AG04450 (cell line): ENCODE measurements around the gene PRR20C. TPM values are rescaled to one million over a fixed set of nuclear protein-coding genes. Genes with fewer than 3 reads are reported as not detected.
"Not testable (repeated sequence)": the region's sequence is repeated elsewhere in the genome, so short reads cannot be mapped to it uniquely, and the experiment has no call there.

ENCODE experiments used
- CTCF ChIA-PET: fragments of 300-600, 350-600 bp; formaldehyde crosslinking; extraction: SDS; loops from one replicate; lab custom pipeline; 2022; ENCODE audit warnings: antibody characterized with exemption, inconsistent platforms; lab: Charles Lee
- POLR2A ChIA-PET: fragments of 350-600 bp; formaldehyde crosslinking; extraction: SDS; loops from one replicate; lab custom pipeline; 2021; ENCODE audit warnings: antibody characterized with exemption, inconsistent platforms; lab: Yijun Ruan, JAX
- DNase-seq: peaks from one replicate; pipeline ENCODE4 v3.0.0-alpha.2; 2011; ENCODE audit warnings: low read depth, low spot score
- H3K27ac ChIP-seq: one replicate; pipeline ENCODE4 v1.5.1; 2012; ENCODE audit warnings: low read depth, low read length, control low read depth
- H3K27me3 ChIP-seq: one replicate; pipeline ENCODE4 v1.6.0; 2012; ENCODE audit warnings: low read length; ENCODE audit not compliant: control insufficient read depth, insufficient read depth
- H3K4me3 ChIP-seq: 2 replicates; pipeline ENCODE4 v1.5.1; 2011; ENCODE audit warnings: mild to moderate bottlenecking, low read depth, low read length, control low read depth
- H3K9me3 ChIP-seq: 2 replicates; pipeline ENCODE4 v1.5.1; 2012; ENCODE audit warnings: low read length; ENCODE audit not compliant: control insufficient read depth, insufficient read depth
- polyA minus RNA-seq: library from RNA; depleted of rRNA, polyadenylated mRNA; stranded (reverse); fragments of >200 nt; gene quantifications from 2 replicates; pipeline ENCODE4 v1.2.3, GENCODE V29; 2011; rRNA and poly(A)+ RNA removed
- polyA plus RNA-seq: library from polyadenylated mRNA; depleted of rRNA; stranded (reverse); fragments of >200 nt; gene quantifications from 2 replicates; pipeline ENCODE4 v1.2.3, GENCODE V29; 2011; rRNA removed
- TF ChIP-seq, protein P1 (sequence below): IDR thresholded peaks from 2 replicates; pipeline ENCODE4 v1.5.1; 2011; ENCODE audit warnings: low read depth, low read length, control low read depth, inconsistent platforms

Gene PRR20C
- not detected in 2 replicates for polyA plus RNA-seq
- not detected in 2 replicates for polyA minus RNA-seq

- H3K27me3 ChIP-seq, H3K27ac ChIP-seq, DNase-seq, H3K9me3 ChIP-seq, POLR2A ChIA-PET, H3K4me3 ChIP-seq, CTCF ChIA-PET: not testable (repeated sequence)
Measured at GRCh38 chr13:57153761-57154160, at the start of gene PRR20C. PRR20C (plus strand) TSS chr13:57154061; CDS start chr13:57154448, 387 bp downstream.

DNA sequence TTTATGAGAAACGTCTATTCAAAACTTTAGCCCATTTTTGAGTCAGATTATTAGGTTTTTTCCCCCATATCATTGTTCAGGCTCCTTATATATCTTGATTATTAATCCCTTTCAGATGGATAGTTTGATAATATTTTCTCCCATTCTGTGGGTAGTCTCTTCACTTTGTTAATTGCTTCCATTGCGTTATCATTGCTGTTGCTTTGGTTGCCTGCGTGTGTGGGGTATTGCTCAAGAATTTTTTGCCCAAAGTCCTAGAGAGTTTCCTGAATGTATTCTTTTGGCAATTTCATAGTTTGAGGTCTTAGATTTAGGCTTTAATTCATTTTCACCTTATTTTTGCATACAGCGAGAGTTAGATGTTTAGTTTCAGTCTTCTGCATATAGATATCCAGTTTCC lies 38.9 kb upstream of the PRR20C start:
- TF ChIP-seq, protein P1, sequence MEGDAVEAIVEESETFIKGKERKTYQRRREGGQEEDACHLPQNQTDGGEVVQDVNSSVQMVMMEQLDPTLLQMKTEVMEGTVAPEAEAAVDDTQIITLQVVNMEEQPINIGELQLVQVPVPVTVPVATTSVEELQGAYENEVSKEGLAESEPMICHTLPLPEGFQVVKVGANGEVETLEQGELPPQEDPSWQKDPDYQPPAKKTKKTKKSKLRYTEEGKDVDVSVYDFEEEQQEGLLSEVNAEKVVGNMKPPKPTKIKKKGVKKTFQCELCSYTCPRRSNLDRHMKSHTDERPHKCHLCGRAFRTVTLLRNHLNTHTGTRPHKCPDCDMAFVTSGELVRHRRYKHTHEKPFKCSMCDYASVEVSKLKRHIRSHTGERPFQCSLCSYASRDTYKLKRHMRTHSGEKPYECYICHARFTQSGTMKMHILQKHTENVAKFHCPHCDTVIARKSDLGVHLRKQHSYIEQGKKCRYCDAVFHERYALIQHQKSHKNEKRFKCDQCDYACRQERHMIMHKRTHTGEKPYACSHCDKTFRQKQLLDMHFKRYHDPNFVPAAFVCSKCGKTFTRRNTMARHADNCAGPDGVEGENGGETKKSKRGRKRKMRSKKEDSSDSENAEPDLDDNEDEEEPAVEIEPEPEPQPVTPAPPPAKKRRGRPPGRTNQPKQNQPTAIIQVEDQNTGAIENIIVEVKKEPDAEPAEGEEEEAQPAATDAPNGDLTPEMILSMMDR = no peak
- H3K27me3 ChIP-seq = no peaks in the 10 kb centered on the region
- peaks cover 17% of the 10 kb centered on the region for H3K9me3 ChIP-seq
- no peak overlapping the region for H3K27ac ChIP-seq
- ChIA-PET CTCF (no interaction called here), POLR2A (no interaction called here)
- H3K4me3 ChIP-seq = no peak overlapping the region
- DNase-seq = no peak

DNA sequence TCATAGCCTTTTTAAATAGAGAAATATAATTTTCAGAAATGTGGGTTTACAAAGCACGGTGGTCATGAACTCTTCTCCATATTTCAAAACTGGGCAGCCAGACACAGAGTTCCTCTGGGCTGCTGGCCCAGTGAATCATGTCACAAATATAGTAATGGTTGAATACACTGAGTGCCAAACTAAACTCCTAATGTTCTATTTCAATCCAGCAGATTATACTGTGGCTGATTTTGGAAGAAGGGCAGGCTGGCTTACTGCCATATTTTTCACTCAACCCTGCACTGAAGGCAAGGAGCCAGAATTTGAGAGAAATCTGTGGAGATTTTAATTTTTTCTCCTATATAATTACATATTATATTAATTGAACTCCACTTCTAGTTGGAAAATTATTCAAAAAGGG lies 30.2 kb upstream of the PRR20C start:
- H3K27ac ChIP-seq = no peak overlapping the region
- ChIA-PET CTCF (no interaction called here), POLR2A (no interaction called here)
- TF ChIP-seq, protein P1 = no peak
- no peak overlapping the region for H3K4me3 ChIP-seq
- no peak for DNase-seq
- H3K9me3 ChIP-seq = peaks cover 12% of the 10 kb centered on the region; the same call in 1 of the 2 replicates
- H3K27me3 ChIP-seq = no peaks in the 10 kb centered on the region

DNA sequence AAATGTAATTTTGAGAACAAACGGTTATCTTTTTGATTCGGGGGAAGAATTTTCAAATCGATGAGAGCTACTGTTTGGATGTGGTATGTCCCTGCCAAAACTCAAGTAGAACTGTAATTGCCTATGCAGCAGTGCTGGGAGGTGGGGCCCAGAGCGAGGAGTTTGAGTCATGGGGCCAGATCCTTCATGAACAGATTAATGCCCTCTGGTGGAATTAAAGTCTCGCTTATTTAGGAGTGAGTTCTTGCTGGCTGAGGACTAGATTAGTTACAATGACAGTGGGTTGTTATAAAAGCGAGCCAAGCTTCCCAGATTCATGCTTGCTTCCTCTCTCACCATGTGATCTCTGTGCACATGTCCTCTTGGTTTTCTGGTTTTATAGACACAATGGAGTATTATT lies 25.0 kb upstream of the PRR20C start:
- TF ChIP-seq, protein P1 = no peak
- H3K9me3 ChIP-seq = peaks cover 7% of the 10 kb centered on the region
- no peak overlapping the region for H3K4me3 ChIP-seq
- no peaks in the 10 kb centered on the region for H3K27me3 ChIP-seq
- no peak overlapping the region for H3K27ac ChIP-seq
- ChIA-PET POLR2A (no interaction called here), CTCF (no interaction called here)
- DNase-seq = no peak

DNA sequence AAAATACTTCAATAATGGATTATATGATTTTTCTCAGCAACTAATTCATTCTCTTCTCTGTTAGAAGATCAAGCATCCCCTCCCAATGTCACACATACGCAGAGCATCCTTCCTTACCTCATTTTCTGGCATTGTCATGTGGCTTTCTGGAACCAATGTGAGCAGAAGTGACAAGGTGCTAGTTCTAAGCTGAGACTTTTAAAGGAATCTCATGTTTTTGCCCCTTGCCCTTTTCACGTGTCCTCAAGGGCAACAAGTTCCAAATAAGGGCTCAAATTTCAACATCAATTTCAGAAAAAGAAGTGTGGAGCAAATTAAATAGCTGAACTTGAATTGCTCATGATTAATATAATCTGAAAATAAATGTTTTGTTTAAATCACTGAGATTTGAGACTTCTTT lies 17.8 kb upstream of the PRR20C start:
- no peak for DNase-seq
- peaks cover 6% of the 10 kb centered on the region; the same call in 1 of the 2 replicates for H3K9me3 ChIP-seq
- H3K27me3 ChIP-seq = no peaks in the 10 kb centered on the region
- ChIA-PET CTCF (no interaction called here), POLR2A (no interaction called here)
- TF ChIP-seq, protein P1 = no peak
- no peak overlapping the region for H3K4me3 ChIP-seq
- H3K27ac ChIP-seq = no peak overlapping the region
